ENCODE data around the gene MS4A15.

The MS4A15 gene

DNA sequence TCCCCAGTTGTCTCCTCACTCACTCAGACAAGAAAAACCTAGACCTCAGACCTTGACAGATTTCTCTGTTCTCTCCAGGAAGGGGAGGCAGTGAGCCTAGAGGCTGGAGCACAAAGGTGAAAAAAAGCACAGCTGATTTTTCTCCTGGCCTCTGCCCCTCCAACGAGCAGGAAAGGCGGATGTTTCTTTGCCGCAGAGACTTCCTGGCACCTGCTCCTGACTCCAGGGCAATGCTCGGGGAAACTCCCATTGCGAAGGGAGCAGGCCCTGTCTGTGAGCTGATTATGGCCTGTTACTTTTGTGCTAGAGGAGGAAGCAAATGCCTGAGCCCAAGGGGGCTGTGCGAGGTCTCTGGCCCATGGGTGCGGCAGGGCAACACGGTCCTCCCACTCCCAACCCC is 53.9 kb downstream of the MS4A15 start:
- DNase-seq, result no peak

DNA sequence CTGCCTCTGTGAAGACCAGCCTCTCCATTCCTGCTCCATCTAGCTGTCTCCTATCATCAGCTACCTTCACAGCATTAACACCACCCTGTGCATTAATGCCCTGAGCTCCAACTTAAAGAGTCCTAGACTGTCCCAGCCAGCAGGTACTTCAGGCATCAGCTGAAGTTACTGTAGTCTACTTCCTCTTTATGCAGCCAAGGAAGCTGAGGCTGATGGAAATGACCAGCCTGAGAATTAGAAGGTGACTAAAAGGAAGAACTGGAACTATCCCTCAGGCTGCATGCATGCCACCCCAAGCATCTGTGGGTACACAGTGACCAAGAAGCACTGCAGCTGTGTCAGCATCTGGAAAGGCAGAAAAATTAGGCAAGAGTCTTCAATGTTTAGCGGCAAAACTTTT is 56.7 kb downstream of the MS4A15 start:
- DNase-seq, result no peak

DNA sequence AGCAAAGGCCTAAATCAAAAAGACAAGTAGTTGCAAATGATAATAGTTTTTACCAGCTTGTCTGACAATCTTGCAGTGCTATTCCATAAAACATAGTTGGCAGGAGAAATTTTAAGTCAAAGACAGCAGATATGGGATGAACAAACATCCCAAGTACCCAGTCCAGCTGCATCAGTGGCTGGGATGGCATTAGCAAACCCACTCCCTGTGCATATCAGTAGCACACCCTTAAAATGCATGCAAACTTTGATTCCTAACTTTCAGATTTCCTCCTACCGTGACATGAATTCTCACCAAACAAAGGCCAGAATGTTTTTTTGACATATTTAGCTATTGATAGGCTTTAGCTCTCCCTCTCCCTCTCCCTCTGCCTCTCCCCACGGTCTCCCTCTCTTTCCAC is 57.4 kb downstream of the MS4A15 start:
- DNase-seq, result no peak

DNA sequence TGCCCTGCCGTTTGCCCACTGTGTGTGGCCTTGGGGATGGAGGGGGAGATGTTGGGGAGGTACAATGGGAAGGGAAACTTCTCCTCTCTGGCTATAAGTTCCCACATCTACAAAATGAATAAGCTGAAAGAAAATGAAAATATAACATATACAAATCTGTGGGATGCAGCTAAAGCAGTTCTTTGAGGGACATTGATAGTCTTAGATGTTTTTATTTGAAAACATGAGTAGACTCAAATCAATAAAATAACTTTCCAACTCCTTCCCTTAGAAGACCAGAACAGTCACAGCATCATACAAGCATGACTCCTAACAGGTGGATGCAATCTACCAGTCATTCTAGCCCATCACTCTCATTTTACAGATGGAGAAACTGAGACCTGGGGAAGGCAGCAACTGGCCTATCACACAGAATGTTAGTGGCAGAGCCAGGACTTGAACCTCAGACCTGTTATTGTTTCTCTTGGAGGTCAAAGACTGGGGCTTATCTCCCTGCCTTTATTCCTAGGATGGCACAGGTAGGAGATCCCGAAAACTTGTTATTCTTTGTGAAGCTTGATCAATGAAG is 60.0 kb downstream of the MS4A15 start:
- DNase-seq, result no peak

DNA sequence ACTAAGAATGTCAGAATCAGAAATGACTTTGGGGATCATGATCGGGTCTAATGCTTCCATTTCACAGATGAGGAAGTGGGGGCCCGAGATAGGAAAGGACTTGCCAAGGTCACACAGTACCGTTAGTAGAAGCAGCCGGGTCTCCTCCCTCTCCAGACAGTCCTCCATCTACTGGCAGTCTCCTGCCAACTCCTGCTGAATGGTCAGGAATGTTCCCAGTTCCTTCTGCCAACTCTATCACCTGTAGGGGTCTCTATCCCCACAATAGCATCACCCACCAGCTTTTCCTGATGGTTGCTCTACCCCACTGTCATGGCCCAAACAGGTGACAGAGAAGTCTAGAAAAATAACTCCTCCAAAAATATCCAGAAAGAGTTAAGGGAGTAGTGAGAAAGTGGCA is 61.4 kb downstream of the MS4A15 start:
- no peak for DNase-seq

DNA sequence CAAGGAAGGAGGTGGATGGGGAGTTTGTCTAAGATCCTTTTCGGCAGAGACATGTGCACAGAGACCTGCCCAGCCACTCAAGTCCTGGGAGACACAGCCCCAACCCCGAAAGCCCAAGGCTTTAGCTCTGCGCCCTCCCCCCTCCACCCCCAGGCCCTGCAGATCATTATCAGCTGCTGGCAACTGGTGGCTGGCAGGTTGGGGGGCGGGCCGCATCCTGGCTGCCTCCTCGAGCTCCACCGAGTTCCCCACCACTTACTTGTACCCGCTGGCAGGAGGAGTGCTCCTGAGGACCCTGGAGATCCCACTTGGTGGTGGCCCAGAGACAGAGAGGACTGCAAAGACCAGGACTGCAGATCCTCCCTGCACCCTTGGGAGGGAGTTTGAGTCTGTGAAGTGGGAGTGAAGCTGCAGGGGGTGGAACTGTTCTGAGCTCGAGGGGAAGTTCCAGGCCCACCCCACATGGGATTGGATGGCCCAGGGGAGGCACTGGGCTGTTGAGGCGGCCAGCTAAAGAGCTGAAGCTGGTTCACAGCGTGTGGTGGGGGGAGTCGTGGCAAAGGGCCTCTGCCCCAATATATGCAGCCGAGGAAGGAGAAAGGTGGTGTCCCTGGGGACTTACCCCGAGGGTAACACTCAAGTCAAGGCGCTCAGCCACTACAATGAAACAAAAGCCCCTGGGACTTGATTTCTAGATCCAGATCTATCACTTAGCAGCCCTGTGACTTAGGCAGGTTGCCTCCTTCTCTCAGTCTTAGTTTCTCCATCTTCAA is 65.3 kb downstream of the MS4A15 start:
- no peak for DNase-seq

DNA sequence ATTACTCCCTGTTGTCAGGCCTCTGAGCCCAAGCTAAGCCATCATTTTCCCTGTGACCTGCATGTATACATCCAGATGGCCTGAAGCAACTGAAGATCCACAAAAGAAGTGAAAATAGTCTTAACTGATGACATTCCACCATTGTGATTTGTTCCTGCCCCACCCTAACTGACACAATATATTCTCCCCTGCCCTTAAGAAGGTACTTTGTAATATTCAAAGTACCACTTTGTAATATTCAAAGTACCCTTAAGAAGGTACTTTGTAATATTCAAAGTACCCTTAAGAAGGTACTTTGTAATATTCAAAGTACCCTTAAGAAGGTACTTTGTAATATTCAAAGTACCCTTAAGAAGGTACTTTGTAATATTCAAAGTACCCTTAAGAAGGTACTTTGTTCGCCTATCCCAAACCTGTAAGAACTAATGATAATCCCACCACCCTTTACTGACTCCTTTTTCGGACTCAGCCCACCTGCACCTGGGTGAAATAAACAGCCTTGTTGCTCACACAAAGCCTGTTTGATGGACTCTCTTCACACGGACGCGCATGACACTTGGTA is 67.2 kb downstream of the MS4A15 start:
- peak; percentile 11 for DNase-seq

DNA sequence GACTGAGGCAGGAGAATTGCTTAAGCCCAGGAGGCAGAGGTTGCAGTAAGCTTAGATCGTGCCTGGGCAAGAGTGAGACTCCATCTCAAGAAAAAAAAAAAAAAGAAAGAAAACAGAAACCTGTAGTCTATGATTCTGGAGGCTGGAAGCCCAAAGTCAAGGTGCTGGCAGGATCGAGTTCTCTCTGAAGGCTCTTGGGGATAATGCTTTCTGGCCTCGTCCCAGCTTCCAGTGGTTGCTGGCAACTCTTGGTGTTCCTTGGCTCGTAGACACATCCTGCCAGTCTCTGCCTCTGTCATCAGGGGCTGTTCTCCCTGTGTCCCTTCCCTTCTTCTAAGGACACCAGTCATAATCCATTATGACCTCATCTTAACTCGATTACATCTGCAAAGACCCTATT is 68.5 kb downstream of the MS4A15 start:
- DNase-seq, result no peak

DNA sequence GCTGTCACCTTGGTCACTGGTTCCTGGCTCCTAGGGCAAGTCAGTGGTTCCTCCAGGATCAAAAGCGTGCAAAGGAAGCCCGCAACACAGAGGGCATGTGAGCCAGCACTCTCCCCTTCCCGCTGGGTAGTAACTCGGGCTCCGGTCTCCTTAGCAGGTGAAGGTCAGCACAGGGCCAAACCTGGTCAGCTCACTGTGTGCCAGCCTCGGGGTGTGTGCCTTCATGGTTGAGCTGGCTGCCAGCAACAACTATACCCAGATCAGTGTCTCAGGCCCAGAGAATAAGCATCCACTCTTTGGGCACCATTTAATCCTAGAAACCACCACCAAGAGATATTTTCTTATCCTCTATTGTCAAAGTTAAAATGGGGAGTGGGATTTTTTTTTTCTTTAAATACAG is 69.1 kb downstream of the MS4A15 start:
- DNase-seq, result no peak
